HG03095 (cell line): ENCODE measurements around the gene MMP1.

Source experiments
- ATAC-seq: cut with Tn5 transposase; IDR thresholded peaks from one replicate; pipeline ENCODE4 v1.9.1; 2021; ENCODE audit warnings: moderate library complexity; ENCODE audit not compliant: unreplicated experiment

Gene MMP1

GRCh38 chr11:102807921-102808320 lies 10.0 kb upstream of the MMP1 start:
- peak; percentile 62 for ATAC-seq

DNA sequence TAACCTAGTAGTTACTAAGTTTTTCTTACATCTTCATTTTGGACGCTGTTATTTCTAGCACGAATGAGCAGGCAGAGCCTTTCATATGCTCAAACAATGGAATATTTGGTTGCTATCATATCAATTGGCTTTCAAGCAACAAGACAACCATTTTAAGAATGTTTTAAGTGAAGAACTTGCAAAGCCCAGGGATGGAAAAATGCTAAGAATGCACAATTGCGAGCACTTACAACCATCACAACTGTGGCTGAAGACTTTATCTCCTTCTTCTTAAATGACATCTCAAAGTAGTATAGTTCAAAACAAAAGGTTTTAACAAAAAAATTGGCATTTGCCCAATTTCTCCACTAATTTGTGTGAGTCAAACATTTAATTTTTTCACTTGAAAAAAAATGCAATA lies 8.3 kb upstream of the MMP1 start:
- ATAC-seq = no peak

DNA sequence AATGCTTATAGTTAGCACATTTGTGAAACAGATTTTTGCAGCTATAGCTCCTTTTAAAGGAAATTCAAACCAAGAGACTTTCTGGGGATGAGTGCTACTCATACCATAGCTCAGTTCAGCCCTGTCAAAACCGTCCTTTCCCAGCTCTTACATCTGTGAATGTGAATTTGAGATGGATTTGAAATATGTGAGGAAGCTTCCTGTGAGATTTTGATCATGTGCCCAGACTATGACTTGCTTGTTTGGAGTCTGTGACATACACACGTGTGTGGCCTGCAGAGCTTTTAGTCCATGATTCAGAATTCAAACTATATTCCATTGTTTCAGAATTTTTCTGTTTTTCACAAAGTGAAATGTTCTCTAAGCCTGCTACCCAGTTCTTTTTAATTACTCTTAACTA lies 4.4 kb upstream of the MMP1 start:
- no peak for ATAC-seq

- no peak for ATAC-seq
These were observed 2.8 kb upstream of the MMP1 start for GRCh38 chr11:102800767-102801166.

GRCh38 chr11:102799681-102800340 lies 1.9 kb upstream of the MMP1 start:
- ATAC-seq = no peak

DNA sequence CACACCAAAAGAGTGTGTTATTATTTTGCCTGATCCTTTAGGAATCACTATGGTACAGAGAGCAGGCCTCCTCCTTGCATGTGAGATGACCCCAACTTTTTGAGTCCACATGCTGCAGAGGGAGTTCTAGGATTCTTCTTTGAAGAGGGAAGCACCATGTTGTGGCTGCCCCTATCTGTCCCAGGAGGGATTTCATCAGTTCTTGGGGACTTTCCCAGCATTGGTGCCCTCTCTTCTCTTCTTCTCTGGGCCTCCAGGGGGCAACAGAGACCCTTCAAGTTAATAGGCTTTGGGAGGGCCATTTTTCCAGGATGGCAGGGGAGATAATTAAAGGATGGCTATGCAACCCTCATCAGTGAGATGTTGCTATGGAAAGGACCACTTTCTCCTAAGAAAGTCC lies 3.6 kb downstream of the MMP1 start:
- ATAC-seq = peak; percentile 91

- no peak for ATAC-seq
These were observed 4.2 kb downstream of the MMP1 start for GRCh38 chr11:102793677-102794290.

DNA sequence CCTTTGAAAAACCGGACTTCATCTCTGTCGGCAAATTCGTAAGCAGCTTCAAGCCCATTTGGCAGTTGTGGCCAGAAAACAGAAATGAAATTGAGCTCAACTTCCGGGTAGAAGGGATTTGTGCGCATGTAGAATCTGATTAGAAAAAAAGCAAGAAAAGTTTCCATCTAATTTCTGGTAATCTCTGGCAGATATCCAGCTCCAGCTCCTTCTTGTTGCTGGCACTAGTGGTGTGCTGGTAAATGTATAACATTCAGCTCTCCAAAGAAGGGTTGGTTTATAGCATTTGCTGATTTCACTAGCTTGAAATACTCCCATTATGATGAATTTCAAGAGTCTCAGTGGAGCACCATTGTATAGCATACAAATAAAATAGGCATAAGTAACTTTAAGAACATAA lies 5.4 kb downstream of the MMP1 start:
- ATAC-seq = no peak

- no peak for ATAC-seq
These were observed 6.5 kb downstream of the MMP1 start for GRCh38 chr11:102791271-102792036.

- no peak for ATAC-seq
These were observed 9.5 kb downstream of the MMP1 start for GRCh38 chr11:102788334-102788995.

DNA sequence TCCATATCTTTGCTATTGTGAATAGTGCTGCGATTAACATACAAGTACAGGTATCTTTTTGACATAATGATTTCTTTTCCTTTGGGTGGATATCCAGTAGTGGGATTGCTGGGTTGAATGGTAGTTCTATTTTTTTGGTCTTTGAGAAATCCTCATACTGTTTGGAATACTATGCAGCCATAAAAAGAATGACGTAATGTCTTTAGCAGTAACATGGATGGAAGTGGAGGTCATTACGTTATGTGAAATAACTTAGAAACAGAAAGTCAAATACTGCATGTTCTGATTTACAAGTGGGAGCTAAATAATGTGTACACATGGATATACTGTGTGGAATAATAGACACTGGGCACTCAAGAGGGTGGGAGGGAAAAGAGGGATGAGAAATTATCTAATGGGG lies 13.6 kb downstream of the MMP1 start:
- no peak for ATAC-seq

DNA sequence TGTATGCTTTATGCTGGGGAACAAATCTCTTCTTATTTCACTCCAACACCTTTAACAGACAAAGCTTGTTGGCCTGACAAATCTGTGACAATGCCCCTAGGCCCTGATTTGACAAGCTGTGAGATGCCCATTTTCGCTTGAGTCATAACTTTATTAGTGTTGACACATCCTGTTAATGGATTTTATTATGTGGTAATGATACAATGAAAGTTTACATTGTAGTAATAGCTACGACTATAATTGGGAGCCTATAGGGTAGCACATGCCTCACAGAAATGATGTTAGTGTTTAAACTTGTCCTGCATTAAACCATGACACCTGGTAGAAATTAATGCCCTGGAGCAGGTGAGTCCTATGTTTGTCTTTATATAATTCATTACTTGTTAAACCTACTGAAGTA lies 14.2 kb downstream of the MMP1 start:
- ATAC-seq = no peak

DNA sequence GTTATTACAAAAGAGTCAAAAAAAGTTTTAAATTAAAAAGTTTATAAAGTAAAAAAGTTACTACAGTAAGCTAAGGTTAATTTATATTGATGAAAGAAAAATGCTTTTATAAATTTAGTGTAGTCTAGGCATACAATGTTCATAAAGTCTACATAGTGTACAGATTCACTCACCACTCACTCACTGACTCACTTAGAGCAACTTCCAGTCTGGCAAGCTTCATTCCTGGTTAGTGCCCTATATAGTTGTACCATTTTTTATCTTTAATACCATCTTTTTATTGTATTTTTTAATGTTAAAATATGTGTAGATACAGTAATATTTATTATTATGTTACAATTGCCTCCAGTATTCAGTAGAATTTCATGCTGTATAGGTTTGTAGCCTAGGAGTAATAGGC lies 14.9 kb downstream of the MMP1 start:
- no peak for ATAC-seq

DNA sequence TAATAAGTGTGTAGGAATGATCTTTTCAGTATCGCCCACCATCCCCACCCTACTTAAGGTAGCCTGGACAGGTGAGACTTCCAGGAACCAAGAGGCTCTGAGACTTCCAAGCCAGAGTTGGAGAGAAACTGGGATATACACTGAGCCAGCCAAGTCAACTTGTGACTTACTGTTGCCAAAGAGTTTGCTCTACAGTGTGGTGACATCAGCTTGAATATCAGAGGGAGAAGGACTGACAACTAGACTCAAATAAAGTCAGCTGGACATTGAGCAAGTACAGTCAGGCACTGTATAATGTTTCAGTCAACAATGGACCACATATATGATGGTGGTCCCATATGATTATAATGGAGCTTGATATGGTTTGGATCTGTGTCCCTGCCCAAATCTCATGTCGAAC lies 16.3 kb downstream of the MMP1 start:
- no peak for ATAC-seq

DNA sequence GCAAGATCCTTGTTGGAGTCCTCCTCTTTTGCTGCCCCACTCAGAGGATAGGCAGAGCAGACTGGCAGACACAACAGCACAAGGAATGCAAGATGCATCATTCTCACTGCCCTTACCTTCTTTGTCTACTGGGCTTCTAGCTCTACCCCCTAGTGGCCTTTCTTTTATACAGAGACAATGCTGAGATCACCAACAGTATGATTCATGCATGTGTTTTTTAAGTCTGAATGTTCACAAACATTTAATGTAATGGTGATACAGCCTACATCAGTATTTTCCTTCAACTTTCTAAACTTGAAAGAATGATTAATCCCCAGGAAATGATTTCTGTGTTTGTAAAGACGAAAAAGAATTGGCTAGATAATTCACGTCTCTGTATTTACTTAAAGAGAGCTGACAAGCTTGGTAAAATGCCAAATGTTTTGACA lies 17.5 kb downstream of the MMP1 start, which contains the start of gene MMP10:
TSS of gene MMP10 (minus strand) at position 138 of the 428 bp plus-strand sequence. CDS start at position 101, 37 bp downstream.
- no peak for ATAC-seq

- ATAC-seq = no peak
These were observed 21.5 kb downstream of the MMP1 start for GRCh38 chr11:102776454-102776853.

DNA sequence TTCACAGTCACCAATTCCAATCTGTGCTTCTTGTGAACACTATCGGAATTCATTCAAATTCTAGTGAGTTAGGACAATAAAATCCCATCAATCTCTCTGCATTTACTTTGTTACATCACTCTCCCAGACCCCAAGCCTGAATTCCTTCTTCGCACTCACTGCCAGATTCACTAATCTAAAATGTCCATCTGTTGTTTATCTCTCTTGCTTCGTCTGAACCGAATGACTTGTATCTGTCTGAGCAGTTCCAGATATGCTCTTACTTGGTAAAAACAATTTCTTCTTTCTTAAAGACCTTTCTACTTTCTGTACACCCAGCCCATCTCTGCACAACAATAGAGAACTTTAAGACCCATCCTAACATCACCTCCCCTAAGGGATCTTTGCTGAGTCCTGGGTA lies 24.6 kb downstream of the MMP1 start:
- ATAC-seq = no peak

DNA sequence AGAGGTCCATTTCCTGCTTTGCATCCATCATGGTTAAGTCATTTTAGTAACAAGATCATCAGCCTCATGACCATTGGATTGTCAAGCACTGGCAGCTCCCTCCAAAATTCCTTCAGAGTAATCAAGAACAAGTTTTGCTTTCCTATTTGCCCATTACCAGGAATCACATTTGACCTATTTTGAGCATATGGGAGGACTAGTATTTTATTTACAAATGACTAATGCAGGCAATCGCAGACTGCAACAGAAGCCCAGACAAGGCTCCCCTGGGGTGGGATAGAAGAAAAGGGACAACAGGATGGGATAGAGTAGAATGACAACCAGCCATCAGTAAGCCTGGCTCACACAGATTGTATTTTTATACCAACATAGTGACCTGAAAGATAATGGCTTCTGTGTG lies 26.6 kb downstream of the MMP1 start:
- ATAC-seq = no peak

GRCh38 chr11:102770191-102770590 lies 27.8 kb downstream of the MMP1 start:
- ATAC-seq = no peak

- no peak for ATAC-seq
These were observed 30.2 kb downstream of the MMP1 start for GRCh38 chr11:102767800-102768199.

DNA sequence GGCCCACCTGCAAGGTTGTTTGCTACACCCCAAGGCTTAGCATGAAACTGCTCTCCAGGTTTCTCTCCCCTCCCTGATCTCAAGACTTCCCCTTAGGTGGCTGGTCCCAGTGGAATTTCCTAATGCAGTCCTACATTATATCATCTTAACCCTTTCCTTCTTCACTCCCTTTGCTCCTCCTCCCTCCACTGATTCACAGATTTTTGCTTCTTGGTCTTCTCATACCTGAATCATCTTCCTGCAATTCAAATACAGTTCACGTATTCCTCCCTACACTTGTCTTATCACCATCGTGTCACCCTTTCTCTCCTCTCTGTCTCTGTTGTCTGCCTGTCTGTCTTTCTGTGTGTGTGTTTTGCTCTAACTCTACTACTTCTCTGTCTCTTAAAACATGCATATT lies 34.5 kb downstream of the MMP1 start:
- no peak for ATAC-seq

DNA sequence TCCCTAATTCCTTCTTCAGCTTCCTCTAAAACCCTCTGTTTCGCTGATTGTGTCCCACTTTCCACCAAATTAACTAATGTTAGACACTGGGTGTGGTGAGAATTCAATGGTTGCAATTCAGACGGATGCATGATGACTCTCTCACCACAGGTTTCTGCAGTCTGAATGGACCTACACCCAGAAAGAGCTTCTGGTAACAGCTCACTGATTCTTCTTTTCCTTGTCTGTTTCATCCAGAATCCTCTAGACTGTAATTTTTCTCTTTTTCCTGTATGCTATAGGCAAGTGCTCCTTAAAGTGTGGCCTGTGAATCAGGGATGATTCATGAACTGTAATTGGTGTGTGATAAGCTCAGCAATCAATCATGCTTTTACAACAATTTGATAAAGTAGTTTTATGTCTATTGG lies 35.6 kb downstream of the MMP1 start:
- ATAC-seq = no peak
